Progenitor cell of endocrine pancreas (in vitro differentiated cells): ENCODE results near the gene DNASE1L1. TPM values are rescaled to one million over a fixed set of nuclear protein-coding genes. Genes with fewer than 3 reads are reported as not detected.

Experiments
- DNase-seq: peaks from one replicate; pipeline ENCODE4 v3.0.0; 2021; ENCODE audit warnings: low spot score; ENCODE audit not compliant: unreplicated experiment
- H3K27ac Mint-ChIP-seq: 2 replicates; pipeline ENCODE4 v1.8.0; 2021; ENCODE audit warnings: mild to moderate bottlenecking, moderate library complexity, mixed read lengths
- H3K27me3 Mint-ChIP-seq: 2 replicates; pipeline ENCODE4 v1.8.0; 2021; ENCODE audit warnings: mixed read lengths
- H3K36me3 Mint-ChIP-seq: 2 replicates; pipeline ENCODE4 v1.8.0; 2022; ENCODE audit warnings: mixed read lengths; ENCODE audit not compliant: insufficient read depth
- H3K4me1 Mint-ChIP-seq: 2 replicates; pipeline ENCODE4 v1.8.0; 2021; ENCODE audit warnings: low read depth, mixed read lengths
- H3K4me3 Mint-ChIP-seq: 2 replicates; pipeline ENCODE4 v1.8.0; 2021; ENCODE audit warnings: low read depth, mild to moderate bottlenecking, moderate library complexity, mixed read lengths
- H3K9me3 Mint-ChIP-seq: 2 replicates; pipeline ENCODE4 v1.8.0; 2021; ENCODE audit warnings: low read depth, mixed read lengths
- total RNA-seq: library from RNA; stranded (reverse); gene quantifications from 2 replicates; pipeline ENCODE4 v1.2.1, GENCODE V29; 2021
- TF ChIP-seq, protein P1 (sequence below): fragments of 200-600 bp; sonication (generic); IDR thresholded peaks from one replicate; pipeline ENCODE4 v1.5.0; 2021; ENCODE audit warnings: antibody characterized with exemption, mild to moderate bottlenecking; ENCODE audit not compliant: unreplicated experiment

Gene DNASE1L1
- total RNA-seq, 1 donor from 2014 or later, result 12.7 TPM

DNA sequence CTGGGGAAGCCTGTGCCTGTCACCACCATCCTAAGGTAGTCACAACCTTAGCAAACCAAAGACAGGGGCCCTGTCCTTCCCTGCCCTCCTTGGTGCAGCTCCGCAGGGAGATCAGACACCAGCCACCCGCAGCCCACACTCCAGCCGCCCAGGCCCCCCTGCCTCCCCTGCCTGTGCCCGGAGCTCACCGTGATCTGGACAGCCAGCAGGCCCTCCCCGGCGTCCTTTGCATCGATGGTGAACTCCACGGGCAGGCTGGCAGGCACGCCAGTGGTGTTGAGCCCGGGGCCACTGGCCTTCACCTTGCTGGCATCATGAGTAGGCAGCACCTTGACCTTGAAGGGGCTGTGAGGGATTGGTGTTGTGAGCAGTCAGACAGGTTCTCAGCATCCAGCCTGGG lies 51.0 kb downstream of the DNASE1L1 start:
- TF ChIP-seq, protein P1, sequence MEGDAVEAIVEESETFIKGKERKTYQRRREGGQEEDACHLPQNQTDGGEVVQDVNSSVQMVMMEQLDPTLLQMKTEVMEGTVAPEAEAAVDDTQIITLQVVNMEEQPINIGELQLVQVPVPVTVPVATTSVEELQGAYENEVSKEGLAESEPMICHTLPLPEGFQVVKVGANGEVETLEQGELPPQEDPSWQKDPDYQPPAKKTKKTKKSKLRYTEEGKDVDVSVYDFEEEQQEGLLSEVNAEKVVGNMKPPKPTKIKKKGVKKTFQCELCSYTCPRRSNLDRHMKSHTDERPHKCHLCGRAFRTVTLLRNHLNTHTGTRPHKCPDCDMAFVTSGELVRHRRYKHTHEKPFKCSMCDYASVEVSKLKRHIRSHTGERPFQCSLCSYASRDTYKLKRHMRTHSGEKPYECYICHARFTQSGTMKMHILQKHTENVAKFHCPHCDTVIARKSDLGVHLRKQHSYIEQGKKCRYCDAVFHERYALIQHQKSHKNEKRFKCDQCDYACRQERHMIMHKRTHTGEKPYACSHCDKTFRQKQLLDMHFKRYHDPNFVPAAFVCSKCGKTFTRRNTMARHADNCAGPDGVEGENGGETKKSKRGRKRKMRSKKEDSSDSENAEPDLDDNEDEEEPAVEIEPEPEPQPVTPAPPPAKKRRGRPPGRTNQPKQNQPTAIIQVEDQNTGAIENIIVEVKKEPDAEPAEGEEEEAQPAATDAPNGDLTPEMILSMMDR, result no peak
- H3K36me3 Mint-ChIP-seq, result peaks cover 4% of the 10 kb centered on the region
- H3K9me3 Mint-ChIP-seq, result peaks cover 3% of the 10 kb centered on the region
- H3K27ac Mint-ChIP-seq, result no peak overlapping the region
- H3K27me3 Mint-ChIP-seq, result no peaks in the 10 kb centered on the region
- no peak for DNase-seq
- no peaks in the 10 kb centered on the region for H3K4me1 Mint-ChIP-seq
- no peak overlapping the region for H3K4me3 Mint-ChIP-seq

DNA sequence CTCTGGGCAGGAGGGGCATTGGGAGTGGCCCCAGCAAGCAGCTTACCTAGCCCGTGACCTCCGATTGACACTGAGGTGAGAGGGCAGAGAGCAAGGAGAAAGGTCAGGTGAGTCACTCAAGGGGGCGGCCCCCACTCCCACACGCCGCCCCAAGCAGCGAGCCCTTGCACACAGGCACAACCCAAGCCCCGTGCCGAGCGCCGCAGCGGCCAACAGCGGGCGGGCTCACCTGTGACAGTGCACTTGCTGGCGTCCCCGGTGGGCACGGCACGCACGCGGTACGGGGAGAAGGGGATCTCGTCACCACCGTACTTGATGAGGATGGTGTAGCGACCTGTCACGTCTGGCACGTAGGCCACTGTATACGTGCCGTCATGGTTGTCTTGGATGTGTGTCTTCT lies 51.8 kb downstream of the DNASE1L1 start:
- DNase-seq, result no peak
- H3K4me1 Mint-ChIP-seq, result no peaks in the 10 kb centered on the region
- no peaks in the 10 kb centered on the region for H3K27me3 Mint-ChIP-seq
- peaks cover 3% of the 10 kb centered on the region for H3K9me3 Mint-ChIP-seq
- no peak overlapping the region for H3K4me3 Mint-ChIP-seq
- TF ChIP-seq, protein P1, result no peak
- H3K36me3 Mint-ChIP-seq, result peaks cover 3% of the 10 kb centered on the region
- H3K27ac Mint-ChIP-seq, result no peak overlapping the region

DNA sequence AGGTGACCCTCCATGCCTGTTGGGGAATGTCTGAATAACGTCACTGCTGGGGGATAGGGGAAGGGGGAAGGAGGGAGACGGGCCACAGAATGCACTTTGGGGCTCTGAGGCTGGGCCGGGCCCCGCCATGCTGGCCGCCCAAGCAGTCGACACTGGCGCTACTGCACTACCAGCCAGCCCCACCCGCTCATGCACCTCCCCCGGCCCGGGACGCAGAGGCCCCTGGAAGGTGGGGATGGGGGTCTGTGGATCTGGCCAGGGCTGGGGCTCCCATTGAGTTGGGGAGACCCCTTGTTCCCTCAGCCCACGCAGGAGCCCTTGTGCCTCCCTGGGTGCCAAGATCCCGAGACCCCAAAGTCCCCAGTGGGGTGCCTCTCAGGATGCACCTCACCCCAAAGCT lies 52.5 kb downstream of the DNASE1L1 start:
- TF ChIP-seq, protein P1, result no peak
- Mint-ChIP-seq H3K9me3 (peaks cover 3% of the 10 kb centered on the region), H3K36me3 (peaks cover 3% of the 10 kb centered on the region), H3K27me3 (no peaks in the 10 kb centered on the region), H3K27ac (no peak overlapping the region), H3K4me3 (no peak overlapping the region), H3K4me1 (no peaks in the 10 kb centered on the region)
- no peak for DNase-seq

DNA sequence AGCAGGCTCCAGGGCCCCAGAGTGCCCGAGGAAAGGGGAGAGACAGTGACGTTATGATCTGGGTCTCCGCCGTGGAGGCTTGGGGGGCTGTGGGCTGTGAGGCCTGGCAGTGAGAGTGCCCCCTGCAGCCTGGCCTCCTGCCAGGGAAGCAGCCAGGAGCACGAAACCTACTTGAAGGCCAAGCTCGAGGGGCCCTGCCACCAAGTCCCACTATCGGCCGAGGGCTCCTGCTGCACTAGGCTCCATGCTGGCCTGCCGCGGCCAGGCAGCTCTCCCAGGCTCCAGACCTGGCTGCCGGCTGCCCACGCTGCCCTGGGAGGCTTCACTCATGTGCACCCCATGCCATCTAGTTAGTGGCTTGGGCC lies 53.3 kb downstream of the DNASE1L1 start:
- Mint-ChIP-seq H3K36me3 (peaks cover 3% of the 10 kb centered on the region), H3K4me3 (no peak overlapping the region), H3K27me3 (no peaks in the 10 kb centered on the region), H3K27ac (no peak overlapping the region), H3K9me3 (peaks cover 3% of the 10 kb centered on the region), H3K4me1 (no peaks in the 10 kb centered on the region)
- DNase-seq, result no peak
- TF ChIP-seq, protein P1, result no peak

DNA sequence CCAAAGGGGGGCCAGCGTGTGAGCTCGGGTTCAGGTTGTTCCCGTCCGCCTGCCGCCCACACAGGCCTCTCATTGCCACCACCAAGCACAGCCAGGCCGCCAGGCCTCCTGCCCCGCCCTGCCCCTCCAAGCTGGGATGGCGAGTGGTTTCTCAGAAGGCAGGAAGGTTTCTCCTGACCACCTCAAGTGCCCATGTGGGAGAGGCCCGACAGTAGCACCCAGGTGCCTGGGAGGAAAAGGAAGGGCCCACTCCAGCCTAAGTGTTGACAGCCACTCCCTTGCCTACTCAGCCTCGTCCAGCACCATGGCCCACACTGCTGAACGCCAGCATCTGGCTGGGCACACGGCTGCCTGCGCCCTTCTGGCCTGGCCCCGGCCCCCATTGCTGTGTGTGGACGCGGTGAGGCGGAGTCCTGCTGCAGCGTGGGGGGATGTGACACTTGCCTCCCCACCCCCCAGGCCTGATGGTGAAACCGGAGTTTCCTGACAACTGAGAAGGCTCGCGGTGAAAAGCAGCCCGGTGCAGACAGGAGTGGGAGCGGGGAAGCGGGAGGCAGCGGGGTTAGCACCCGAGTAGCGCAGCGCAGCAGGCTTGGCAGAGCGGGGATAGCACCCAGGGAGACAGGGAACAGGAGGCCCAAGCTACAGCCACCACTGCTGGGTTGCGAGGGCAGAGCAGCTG lies 53.8 kb downstream of the DNASE1L1 start:
- no peaks in the 10 kb centered on the region for H3K4me1 Mint-ChIP-seq
- H3K4me3 Mint-ChIP-seq, result no peak overlapping the region
- TF ChIP-seq, protein P1, result no peak
- H3K36me3 Mint-ChIP-seq, result peaks cover 3% of the 10 kb centered on the region
- no peak overlapping the region for H3K27ac Mint-ChIP-seq
- DNase-seq, result no peak
- H3K9me3 Mint-ChIP-seq, result peaks cover 3% of the 10 kb centered on the region
- no peaks in the 10 kb centered on the region for H3K27me3 Mint-ChIP-seq
